ENCODE measurements around the gene VPS16.
A peak's percentile ranks its signal among the peaks of the same experiment; 100 is the strongest.
"Not testable (repeated sequence)": the region's sequence is repeated elsewhere in the genome, so short reads cannot be mapped to it uniquely, and the experiment has no call there.

VPS16 gene

DNA sequence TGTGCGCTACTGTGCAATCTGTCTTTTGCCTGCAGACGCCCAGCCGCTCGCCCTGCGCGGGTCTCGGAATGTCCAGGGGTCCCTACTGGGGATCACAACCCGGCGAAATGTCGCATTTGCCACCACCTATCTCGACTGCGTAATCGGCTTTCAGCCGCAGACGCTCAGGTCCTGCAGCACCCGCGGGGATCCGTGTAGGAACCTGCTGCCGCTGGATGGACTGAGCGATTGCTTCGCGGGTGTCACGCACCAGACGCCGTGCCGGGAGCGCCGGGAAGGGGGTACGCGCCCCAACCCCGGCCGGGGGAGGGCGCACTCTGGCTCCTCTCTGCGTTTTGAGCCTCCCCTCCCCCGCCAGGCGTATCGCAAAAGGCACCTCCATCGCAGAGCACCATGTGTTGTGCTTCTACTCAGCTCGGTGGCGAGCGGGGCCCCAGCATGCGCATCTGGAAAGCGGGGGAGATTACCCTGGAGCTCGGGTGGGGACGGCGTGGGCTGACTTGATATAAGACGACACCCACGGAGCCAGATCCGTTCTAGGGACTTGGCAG, 32.0 kb downstream of the VPS16 start:
- DNase-seq = peak; percentile 82 to 84

DNA sequence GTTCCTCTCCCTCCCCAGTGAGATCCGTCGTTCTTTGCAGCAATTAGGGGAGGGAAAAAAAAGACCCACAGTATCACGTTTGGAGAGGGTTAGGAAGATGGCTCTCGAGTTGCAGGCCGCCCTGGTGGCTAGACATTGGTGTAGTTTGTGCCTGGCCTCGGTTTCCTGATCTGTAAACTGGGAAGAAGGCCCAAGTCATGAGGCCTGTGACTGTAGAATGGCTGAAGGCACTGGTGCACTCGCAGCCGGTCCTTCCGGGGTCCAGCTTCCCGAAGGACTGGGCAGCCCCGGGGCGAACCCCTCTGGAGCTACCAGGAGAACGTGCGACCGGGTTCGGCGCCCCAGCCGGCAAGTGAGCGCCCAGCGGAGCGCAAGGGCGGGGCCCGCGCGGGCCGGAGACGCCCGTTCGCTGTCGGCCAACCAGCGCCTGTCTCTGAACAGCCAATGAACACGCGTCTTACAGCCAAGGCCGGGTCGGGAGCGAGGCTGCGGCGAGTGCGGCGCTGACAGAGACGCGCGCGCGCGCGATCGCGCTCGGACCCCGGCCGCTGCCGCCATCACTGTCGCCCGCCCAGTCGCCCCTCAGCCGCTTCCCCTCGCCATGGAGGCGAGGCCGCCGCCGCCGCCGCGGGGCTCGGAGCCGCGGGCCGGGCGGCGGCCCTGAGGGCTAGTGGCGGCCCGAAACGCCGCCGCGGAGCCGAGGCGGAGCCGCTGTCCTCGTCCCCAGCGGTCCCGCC, 32.6 kb downstream of the VPS16 start, which contains the start of gene PTPRA:
TSS of gene PTPRA (plus strand) at position 472 of the 737 bp plus-strand sequence. CDS start 90,797 bp downstream, outside the sequence.
- DNase-seq = peak; percentile 91 to 93

- peak; percentile 62 to 65 for DNase-seq
Measured at GRCh38 chr20:2873747-2874041, 33.1 kb downstream of the VPS16 start.

DNA sequence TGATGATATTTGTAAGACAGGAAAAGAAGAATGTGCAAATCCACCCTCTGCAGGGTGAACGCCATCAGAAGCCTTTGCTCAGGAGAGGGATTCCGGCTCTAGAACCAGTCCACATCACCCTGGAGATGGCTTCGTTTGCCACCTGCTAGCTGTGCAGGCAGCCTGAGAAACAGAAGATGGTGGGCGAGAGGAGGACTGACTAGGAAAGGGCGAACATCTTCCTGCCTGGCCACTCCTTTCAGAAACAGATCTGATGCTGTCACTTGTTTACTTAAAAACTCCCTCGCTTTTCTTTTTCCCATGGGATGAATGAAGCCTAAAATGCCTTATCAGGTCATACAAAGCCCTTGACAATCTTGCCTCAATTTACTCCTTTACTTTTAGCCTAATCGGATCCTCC, 33.9 kb downstream of the VPS16 start:
- DNase-seq = peak; percentile 28

GRCh38 chr20:2875690-2876203, 35.2 kb downstream of the VPS16 start:
- DNase-seq = no peak

GRCh38 chr20:2878515-2878914, 38.0 kb downstream of the VPS16 start:
- no peak for DNase-seq

GRCh38 chr20:2879146-2879545, 38.6 kb downstream of the VPS16 start:
- no peak for DNase-seq

DNA sequence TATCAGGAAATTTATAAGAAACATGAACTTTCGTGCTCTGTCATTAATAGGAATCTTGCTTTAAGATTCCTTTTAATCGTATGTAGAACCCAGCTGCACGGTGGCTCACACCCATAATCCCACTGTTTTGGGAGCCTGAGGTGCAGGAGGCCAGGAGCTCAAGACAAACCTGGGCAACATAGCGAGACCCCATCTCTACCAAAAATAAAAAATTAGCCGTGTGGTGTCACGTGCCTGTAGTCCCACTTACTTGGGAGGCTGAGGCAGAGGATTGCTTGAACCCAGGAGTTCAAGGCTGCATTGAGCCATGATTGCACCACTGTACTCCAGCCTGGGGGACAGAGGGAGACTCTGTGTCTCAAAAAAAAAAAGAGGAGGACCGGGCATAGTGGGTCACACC, 40.1 kb downstream of the VPS16 start:
- no peak for DNase-seq

GRCh38 chr20:2883726-2884637, 43.4 kb downstream of the VPS16 start:
- no peak for DNase-seq

DNA sequence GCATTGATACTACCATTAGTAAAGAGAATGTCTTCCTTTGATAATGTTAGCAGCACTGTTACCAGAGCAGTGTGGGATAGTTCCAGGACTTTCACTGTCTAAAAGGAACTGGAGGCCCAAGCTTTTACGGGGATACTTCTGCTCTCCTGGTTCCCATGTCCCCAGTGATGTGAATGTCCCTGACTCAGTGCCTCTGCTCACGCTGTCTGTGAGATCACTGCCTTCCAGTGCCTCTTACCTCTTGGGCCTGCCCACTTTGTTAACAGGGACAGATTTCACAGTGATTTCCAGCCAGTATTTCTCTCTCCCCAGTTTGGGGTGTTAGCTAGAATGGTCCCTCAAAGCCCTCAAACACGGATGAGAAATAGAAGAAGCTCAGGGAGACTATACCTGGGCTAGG, 47.2 kb downstream of the VPS16 start:
- DNase-seq = no peak

- DNase-seq = no peak
Measured at GRCh38 chr20:2888224-2888955, 47.8 kb downstream of the VPS16 start.

GRCh38 chr20:2889209-2889608, 48.7 kb downstream of the VPS16 start:
- DNase-seq = no peak

GRCh38 chr20:2889797-2890196, 49.3 kb downstream of the VPS16 start:
- DNase-seq = no peak

- DNase-seq = no peak
Measured at GRCh38 chr20:2890742-2891141, 50.2 kb downstream of the VPS16 start.

DNA sequence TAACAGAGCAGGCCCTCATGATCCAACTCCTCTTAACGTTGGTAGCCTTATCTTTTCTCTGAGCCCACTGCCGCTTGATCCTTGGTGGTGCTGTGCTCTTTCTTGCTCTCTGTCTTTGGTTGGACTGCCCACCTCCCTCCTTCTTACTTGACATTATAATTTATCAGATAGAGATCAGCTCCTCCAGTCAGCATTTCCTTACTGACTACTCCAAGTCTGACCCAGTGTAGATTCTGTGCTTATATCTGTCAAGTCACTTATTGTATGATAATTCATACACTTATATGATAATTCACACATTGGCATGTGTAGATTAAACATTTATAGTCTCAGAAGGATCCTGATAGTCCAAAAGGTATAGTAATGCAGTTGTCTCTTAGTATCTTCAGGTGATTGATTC, 50.8 kb downstream of the VPS16 start:
- no peak for DNase-seq

DNA sequence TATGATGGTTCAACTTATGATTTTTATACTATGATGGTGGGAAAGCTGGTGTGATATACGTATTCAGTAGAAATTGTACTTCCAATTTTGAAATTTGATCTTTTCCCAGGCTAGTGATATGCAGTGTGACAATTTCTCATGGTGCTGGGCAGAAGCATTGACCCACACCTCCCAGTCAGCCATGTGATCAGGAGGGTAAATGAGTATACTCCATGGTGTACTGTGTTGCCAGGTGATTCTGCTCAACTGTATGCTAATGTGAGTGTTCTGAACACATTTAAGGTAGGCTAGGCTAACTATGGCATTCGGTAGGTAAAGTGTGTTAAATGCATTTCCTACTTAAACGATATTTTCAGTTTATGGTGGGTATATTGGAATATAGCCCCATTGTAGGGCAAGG, 51.8 kb downstream of the VPS16 start:
- no peak for DNase-seq

DNA sequence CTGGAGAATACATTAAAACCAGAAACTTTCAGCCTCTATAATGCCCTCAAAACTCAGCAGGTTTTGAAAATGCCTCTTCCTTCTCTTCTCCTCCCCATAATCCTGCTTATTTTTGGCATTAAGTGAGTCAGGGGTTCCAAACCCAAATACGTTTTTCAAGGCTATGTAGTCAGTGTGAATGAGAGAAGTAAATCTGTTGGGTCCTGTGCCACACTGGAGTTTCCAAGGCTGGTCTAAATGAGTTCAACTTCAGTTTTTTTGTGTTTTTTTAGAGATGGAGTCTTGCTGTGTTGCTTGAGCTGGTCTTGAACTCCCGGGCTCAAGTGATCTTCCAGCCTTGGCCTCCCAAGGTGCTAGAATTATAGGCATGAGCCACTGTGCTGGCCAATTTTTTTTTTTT, 53.7 kb downstream of the VPS16 start:
- DNase-seq = no peak

DNA sequence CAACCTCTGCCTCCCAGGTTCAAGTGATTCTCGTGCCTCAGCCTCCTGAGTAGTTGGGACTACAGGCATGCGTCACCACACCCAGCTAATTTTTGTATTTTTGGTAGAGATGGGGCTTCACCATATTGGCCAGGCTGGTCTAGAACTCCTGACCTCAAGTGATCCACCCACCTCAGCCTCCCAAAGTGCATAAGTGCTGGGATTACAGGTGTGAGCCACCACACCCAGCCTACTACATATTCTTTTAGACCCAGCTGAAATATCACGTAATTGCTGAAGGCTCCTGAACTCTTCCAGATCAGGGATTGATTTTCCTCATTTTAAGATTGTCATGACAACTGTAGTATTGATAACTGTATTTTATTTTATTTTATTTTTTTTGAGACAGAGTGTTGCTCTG, 54.6 kb downstream of the VPS16 start:
- DNase-seq = not testable (repeated sequence)

GRCh38 chr20:2899243-2899642, 58.7 kb downstream of the VPS16 start:
- no peak for DNase-seq

- DNase-seq = no peak
Measured at GRCh38 chr20:2900845-2901592, 60.5 kb downstream of the VPS16 start.

- no peak for DNase-seq
Measured at GRCh38 chr20:2902291-2902690, 61.7 kb downstream of the VPS16 start.

DNA sequence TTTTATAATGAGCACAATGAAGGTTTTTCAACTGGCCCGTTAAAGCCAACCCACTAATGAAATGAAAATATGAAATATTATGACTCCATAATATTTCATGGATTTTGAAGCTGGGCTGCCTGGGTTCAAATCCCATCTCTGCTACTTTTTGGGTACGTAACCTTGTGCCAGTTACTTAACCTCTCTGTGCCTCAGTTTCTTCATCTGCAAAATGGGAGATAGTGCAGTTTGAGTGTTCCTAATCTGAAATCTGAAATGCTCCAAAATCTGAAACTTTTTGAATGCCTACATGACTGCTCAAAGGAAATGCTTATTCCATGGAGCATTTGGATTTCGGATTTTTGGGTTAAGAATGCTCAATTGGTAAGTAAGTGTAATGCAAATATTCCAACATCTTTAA, 62.3 kb downstream of the VPS16 start:
- no peak for DNase-seq

All from stimulated activated CD4-positive, alpha-beta T cell treated with anti-CD3 and anti-CD28 coated beads, Interleukin-2, amount 100 ng/mL, for 24 hours (primary cell).